Stimulated activated CD8-positive, alpha-beta memory T cell treated with anti-CD3 and anti-CD28 coated beads, Interleukin-7, amount 100 ng/mL, for 24 hours (primary cell): ENCODE data around the gene MOV10.

Source experiments
- DNase-seq: peaks from one replicate; pipeline ENCODE4 v3.0.0-alpha.2; 2020; ENCODE audit warnings: low read depth

The MOV10 gene

GRCh38 chr1:112743174-112744008, 68.9 kb downstream of the MOV10 start:
- DNase-seq, result no peak

DNA sequence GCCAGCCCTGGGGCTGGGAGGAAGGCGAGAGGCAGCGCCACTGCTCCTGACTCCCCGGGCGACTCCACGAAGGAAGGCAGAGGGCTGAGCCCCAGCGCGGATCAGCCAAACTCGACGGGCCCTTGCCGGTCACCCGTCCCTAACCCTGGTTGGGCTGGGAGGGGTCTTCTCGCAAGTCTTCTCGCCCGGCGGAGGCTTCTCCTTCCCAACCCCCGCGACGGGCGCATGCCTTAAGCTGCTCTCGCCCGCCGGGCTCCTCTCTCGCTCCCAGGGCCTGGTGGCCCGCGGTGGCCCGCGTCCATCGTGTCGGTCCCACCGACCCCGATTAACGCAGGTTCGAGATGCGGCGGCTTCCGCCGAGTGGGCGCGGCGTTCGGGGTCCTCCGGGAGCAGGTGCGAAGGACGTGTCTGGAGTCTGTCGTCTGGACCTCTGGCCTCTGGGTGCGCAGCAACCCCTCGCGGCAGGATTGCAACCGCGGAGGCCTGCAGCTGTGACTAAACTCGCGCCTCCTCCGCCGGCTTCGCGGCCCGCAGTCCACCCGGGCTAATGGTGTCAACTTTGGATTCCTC, 69.6 kb downstream of the MOV10 start:
- DNase-seq, result no peak

DNA sequence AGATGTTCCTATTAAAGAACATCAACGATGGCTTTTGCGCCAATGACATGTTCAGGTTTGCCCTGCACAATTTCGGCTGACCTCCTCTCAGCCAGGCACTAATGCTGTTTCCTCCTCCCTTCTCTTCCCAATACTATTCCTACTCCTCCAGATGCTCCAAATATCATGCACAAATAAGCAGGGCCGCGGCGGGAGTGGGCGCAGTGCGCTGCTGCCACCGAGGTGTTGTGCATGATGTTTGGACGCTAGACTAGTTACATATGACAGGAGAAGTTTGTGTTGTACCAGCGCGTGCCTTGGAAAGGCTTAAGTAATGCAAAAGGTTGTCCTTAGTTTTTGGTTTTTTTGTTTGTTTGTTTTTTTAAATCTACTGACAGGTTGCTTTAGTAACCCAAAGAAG, 73.9 kb downstream of the MOV10 start:
- no peak for DNase-seq
